IPS DF 19.7 (cell line): ENCODE results near the gene TMEM212.
"Not testable (repeated sequence)": the region's sequence is repeated elsewhere in the genome, so short reads cannot be mapped to it uniquely, and the experiment has no call there.

Source experiments
- DNase-seq: peaks from one replicate; pipeline ENCODE4 v3.0.0-alpha.2; 2013; ENCODE audit warnings: low read depth, low spot score

TMEM212 gene

GRCh38 chr3:171890398-171890797, 47.2 kb downstream of the TMEM212 start:
- DNase-seq: no peak

GRCh38 chr3:171892457-171892856, 49.3 kb downstream of the TMEM212 start:
- DNase-seq: no peak

GRCh38 chr3:171895291-171895690, 52.1 kb downstream of the TMEM212 start:
- DNase-seq: no peak

- DNase-seq: no peak
Measured at GRCh38 chr3:171895900-171896299, 52.8 kb downstream of the TMEM212 start.

- no peak for DNase-seq
Measured at GRCh38 chr3:171896316-171896715, 53.2 kb downstream of the TMEM212 start.

GRCh38 chr3:171898192-171898591, 55.0 kb downstream of the TMEM212 start:
- DNase-seq: no peak

- no peak for DNase-seq
Measured at GRCh38 chr3:171900446-171900845, 57.3 kb downstream of the TMEM212 start.

GRCh38 chr3:171901615-171902312, 58.6 kb downstream of the TMEM212 start:
- no peak for DNase-seq

GRCh38 chr3:171904829-171905228, 61.7 kb downstream of the TMEM212 start:
- no peak for DNase-seq

GRCh38 chr3:171906503-171906902, 63.4 kb downstream of the TMEM212 start:
- DNase-seq: not testable (repeated sequence)

- no peak for DNase-seq
Measured at GRCh38 chr3:171906951-171907676, 64.0 kb downstream of the TMEM212 start.

GRCh38 chr3:171907761-171908160, 64.6 kb downstream of the TMEM212 start:
- DNase-seq: no peak

- DNase-seq: no peak
Measured at GRCh38 chr3:171908731-171909130, 65.6 kb downstream of the TMEM212 start.
